Endothelial cell of umbilical vein (primary cell): ENCODE results near the gene PPP1R9A. TPM values are rescaled to one million over a fixed set of nuclear protein-coding genes. Genes with fewer than 3 reads are reported as not detected.
A peak's percentile ranks its signal among the peaks of the same experiment; 100 is the strongest.
"Not testable (repeated sequence)": the region's sequence is repeated elsewhere in the genome, so short reads cannot be mapped to it uniquely, and the experiment has no call there.

Experiments
- BruUV-seq: library from RNA; stranded (reverse); fragments of 400-500 nt; replicated peaks from 2 replicates; lab custom pipeline; 2021; lab: Mats Ljungman, UMichigan
- CTCF ChIA-PET: fragments of 300-600, 350-600 bp; sonication (Branson Sonifier 250); formaldehyde crosslinking; loops from one replicate; lab custom pipeline; 2021; ENCODE audit warnings: antibody characterized with exemption, inconsistent platforms; lab: Charles Lee
- POLR2A ChIA-PET: fragments of 300-600, 350-600 bp; sonication (Branson Sonifier 250); formaldehyde crosslinking; loops from one replicate; lab custom pipeline; 2021; ENCODE audit warnings: antibody characterized with exemption, inconsistent platforms; lab: Charles Lee
- DNase-seq: peaks from one replicate; pipeline ENCODE4 v3.0.0-alpha.2; 2011; ENCODE audit warnings: low read depth, low spot score
- FAIRE-seq: peaks from 2 replicates; lab custom pipeline; 2011; peaks lifted over from hg19 to GRCh38; lab: Jason Lieb, UNC
- H2AFZ ChIP-seq: 2 replicates; pipeline ENCODE4 v1.6.0; 2012; ENCODE audit warnings: low read depth, low read length, control low read depth, inconsistent platforms
- H3K27ac ChIP-seq: 2 replicates; pipeline ENCODE4 v1.5.1; 2011; ENCODE audit warnings: low read depth, mild to moderate bottlenecking, control low read depth, low read length, moderate library complexity; ENCODE audit not compliant: insufficient read depth
- H3K27me3 ChIP-seq, 2 experiments: 2 replicates each; pipeline versions ENCODE4 v1.6.0 to v1.6.1; 2011; ENCODE audit warnings: low read length in 2 of 2, mixed read lengths in 1 of 2; ENCODE audit not compliant: control insufficient read depth in 2 of 2, insufficient read depth in 2 of 2
- H3K36me3 ChIP-seq, 2 experiments: 2 replicates in 1 of 2; 3 replicates in 1 of 2; pipeline ENCODE4 v1.5.1; 2011; ENCODE audit warnings: low read length in 2 of 2, mild to moderate bottlenecking in 1 of 2, moderate library complexity in 1 of 2; ENCODE audit not compliant: control insufficient read depth in 2 of 2, insufficient read depth in 2 of 2; ENCODE audit errors: extremely low read depth in 1 of 2
- H3K4me1 ChIP-seq: 3 replicates; pipeline ENCODE4 v1.5.1; 2011; ENCODE audit warnings: mild to moderate bottlenecking, low read length; ENCODE audit not compliant: control insufficient read depth, insufficient read depth; ENCODE audit errors: extremely low read depth
- H3K4me2 ChIP-seq: 2 replicates; pipeline ENCODE4 v1.6.1; 2011; ENCODE audit warnings: low read length, control low read depth, mixed read lengths; ENCODE audit not compliant: insufficient read depth
- H3K4me3 ChIP-seq, 3 experiments: fragments of 200-600 bp in 1 of 3; sonication (generic), shearing (Covaris generic) in 1 of 3; replicated peaks in 1 of 3; 2 replicates each; pipeline ENCODE4 v1.5.1; 2011 to 2016; ENCODE audit warnings: control low read depth in 3 of 3, low read length in 3 of 3, mild to moderate bottlenecking in 2 of 3, inconsistent platforms in 1 of 3, low read depth in 1 of 3, moderate library complexity in 1 of 3; ENCODE audit not compliant: insufficient read depth in 1 of 3
- H3K79me2 ChIP-seq: 2 replicates; pipeline ENCODE4 v1.6.0; 2012; ENCODE audit warnings: low read length, inconsistent platforms; ENCODE audit not compliant: control insufficient read depth, insufficient read depth
- H3K9ac ChIP-seq: replicated peaks from 2 replicates; pipeline ENCODE3; 2011; ENCODE audit warnings: low read length, control low read depth; ENCODE audit not compliant: insufficient read depth; ENCODE audit errors: extremely low read depth
- H3K9me1 ChIP-seq: replicated peaks from 3 replicates; pipeline ENCODE4 v1.6.0; 2011; ENCODE audit warnings: mild to moderate bottlenecking, low read length; ENCODE audit not compliant: control insufficient read depth, insufficient read depth; ENCODE audit errors: extremely low read depth
- H3K9me3 ChIP-seq: replicated peaks from 2 replicates; pipeline ENCODE4 v1.5.1; 2012; ENCODE audit warnings: low read length, inconsistent platforms; ENCODE audit not compliant: control insufficient read depth, insufficient read depth
- H4K20me1 ChIP-seq: replicated peaks from 2 replicates; pipeline ENCODE3; 2011; ENCODE audit warnings: mild to moderate bottlenecking, low read length; ENCODE audit not compliant: control insufficient read depth, insufficient read depth; ENCODE audit errors: extremely low read depth
- CTCF ChIP-seq, 2 donors: IDR thresholded peaks; 1 replicate in 1 of 2; 2 replicates in 1 of 2; pipeline ENCODE4 v1.5.1; 2011; ENCODE audit warnings: low read length in 2 of 2, mild to moderate bottlenecking in 2 of 2, moderate library complexity in 2 of 2, control low read depth in 1 of 2, inconsistent platforms in 1 of 2, low read depth in 1 of 2; ENCODE audit not compliant: insufficient read depth in 1 of 2; ENCODE audit errors: extremely low read depth in 1 of 2
- dilution Hi-C: fragments of 300-500 bp; cut with MboI; formaldehyde crosslinking; loops from one replicate; pipeline ENCODE4 v1.15.0; 2019; ENCODE audit warnings: low sequenced_read_pairs; ENCODE audit not compliant: extremely low pct_ligation_motif_present
- intact Hi-C: fragments of 100-400 bp; cut with micrococcal nuclease; formaldehyde crosslinking; loops from one replicate; pipeline ENCODE4 v1.10.0; 2022
- polyA plus RNA-seq, 4 experiments: library from polyadenylated mRNA; depleted of rRNA in 3 of 4; stranded (reverse) in 3 of 4; unstranded in 1 of 4; fragments of >200 nt; gene quantifications; 2 replicates each; pipeline versions ENCODE4 v1.2.1 to v1.2.3, GENCODE V29; 2011 to 2012; ENCODE audit warnings: missing spikeins in 1 of 4
- total RNA-seq: library from RNA; stranded (reverse); gene quantifications from 2 replicates; pipeline ENCODE4 v1.2.3, GENCODE V29; 2021

The PPP1R9A gene
- total and polyA plus RNA-seq, 2 donors (not counting 3 experiments of a cell fraction or from before 2014, with no cell fraction given), result 0.50 to 3.0 TPM

GRCh38 chr7:95006010-95006409, 98.6 kb downstream of the PPP1R9A start:
- Histone ChIP-seq H3K4me1 (peaks cover 11% of the 10 kb centered on the region), H3K36me3 (no peaks in the 10 kb centered on the region), H3K9me1 (no peaks in the 10 kb centered on the region), H3K27ac (no peak overlapping the region), H3K4me3 (no peak overlapping the region), H3K9me3 (no peaks in the 10 kb centered on the region), H2AFZ (no peak overlapping the region), H3K4me2 (no peak overlapping the region), H3K79me2 (no peaks in the 10 kb centered on the region), H4K20me1 (no peaks in the 10 kb centered on the region), H3K9ac (no peak overlapping the region), H3K27me3 (no peaks in the 10 kb centered on the region)
- DNase-seq (no peak), FAIRE-seq (peak; percentile 50)
- CTCF ChIA-PET, result no interaction called here
- POLR2A ChIA-PET, result no interaction called here
- no TSS peak for BruUV-seq
- intact Hi-C loops, result no loop called here
- TF ChIP-seq CTCF (IDR thresholded peaks at IDR 0.05; ENCODE audit: extremely low read depth in 1 of 2, insufficient read depth in 1 of 2, low read depth in 1 of 2, low read length in 2 of 2), result no peak
- dilution Hi-C loops, result no loop called here

- BruUV-seq, H3K36me3 ChIP-seq, intact Hi-C loops, H2AFZ ChIP-seq, H3K9me1 ChIP-seq, H3K9me3 ChIP-seq, H3K27me3 ChIP-seq, H3K79me2 ChIP-seq, H3K4me1 ChIP-seq, FAIRE-seq, POLR2A ChIA-PET, DNase-seq, H3K4me3 ChIP-seq, H3K4me2 ChIP-seq, H3K27ac ChIP-seq, dilution Hi-C loops, H4K20me1 ChIP-seq, H3K9ac ChIP-seq: not testable (repeated sequence)
- CTCF ChIA-PET, result interaction anchor here (1.1 kb wide), 1 partner anchor 559 kb away, joined by 3 read pairs; no protein-coding TSS in a partner anchor
Observed at GRCh38 chr7:95008773-95009172, 101.4 kb downstream of the PPP1R9A start.
